ENCODE results near the gene TMTC2.

The TMTC2 gene

DNA sequence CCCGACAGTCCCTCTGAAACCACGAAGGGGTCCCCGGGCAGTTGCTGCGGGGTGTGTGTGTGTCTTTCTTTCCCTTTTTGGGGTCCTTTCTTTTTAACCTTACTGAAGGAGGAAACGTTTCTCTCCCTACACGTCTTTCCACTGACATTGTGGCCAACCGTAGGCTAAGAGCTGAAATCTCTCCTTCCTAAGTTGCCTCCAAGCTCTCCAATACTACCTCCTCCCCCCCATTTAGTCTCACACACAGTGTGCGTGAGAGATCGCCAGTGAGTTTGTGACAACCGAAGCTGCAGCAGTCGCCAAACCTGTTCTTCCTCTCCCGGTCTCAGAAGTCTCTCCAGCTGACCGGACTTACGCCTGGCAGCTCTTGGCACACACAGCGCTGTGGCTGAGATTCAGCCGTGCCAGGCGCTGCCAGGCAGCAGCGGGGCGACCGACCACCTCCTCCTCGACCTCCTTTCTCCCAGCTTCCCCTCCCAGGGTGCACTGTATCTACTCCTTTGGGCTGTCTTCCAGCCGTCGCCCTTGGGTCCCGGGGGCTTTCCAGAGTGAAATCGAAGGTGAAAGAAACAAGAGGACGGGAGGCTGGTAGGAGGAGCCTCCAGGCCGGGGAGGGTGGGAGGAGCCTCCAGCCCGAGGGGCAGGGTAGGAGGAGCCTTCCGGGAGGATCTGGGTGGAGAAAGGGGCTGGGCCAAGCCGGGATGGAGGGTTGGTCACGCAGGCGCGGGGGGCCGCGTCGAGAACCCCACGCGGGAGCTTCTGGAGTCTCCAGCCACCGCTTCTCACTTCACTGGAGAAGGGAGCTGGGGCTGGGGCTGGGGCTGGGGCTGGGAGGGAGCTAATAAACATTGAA lies at the start of gene TMTC2:
TSS of gene TMTC2 (plus strand) at position 739 of the 853 bp plus-strand sequence.
- peak; percentile 85 for DNase-seq (ENCODE audit: low spot score)

DNA sequence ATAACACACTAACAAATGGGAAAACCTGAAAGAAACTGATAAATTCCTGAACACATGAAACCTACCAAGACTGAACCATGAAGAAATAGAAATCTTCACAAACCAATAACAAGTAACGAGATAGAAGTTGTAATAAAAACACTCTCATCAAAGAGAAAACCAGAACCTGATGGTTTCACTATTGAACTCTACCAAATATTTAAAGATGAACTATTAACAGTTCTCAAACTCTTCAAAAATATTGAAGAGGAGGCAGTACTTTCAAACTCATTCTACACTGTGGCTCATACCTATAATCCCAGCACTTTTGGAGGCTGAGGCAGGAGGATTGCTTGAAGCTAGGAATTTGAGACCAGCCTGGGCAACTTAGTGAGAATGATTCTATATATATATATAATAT lies 48.4 kb upstream of the TMTC2 start:
- DNase-seq (ENCODE audit: low spot score), result no peak

DNA sequence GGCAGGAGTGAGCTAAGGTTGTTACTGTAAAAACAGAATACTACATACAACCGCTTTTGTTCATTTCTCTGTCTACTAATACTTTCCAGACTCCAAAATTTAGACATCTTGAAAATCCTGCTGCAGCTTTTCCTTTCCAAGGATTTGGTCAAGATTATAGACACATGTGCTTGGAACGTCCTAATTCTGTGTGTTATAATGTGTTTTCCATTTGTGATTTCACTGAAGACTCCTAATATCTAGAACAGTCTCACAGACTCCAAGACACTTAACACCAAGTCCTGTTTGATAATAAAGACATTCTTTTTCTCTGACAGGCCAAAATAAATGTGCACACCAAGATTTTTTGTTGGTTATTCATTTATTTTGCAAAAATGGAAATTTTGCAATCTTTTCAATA lies 41.8 kb upstream of the TMTC2 start:
- DNase-seq (ENCODE audit: low spot score), result no peak

DNA sequence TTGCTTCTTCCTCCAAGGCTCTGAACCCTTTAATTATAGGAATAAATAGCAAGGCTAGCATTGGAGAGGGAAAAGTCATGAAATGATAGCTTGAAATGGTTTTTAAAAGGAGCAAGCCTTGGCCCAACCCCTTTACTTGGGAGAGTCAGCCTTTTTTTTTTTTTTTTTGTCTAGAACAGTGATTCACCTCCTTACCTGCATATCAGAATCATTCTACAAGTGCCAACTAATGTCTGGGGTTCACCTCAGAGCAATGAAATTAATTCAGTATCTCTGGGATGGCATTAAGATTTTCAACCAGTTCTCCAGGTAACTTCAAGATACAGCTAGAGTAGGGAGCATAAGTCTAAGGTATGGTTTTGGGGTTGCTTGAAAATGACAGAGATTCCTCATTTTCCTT lies 41.3 kb upstream of the TMTC2 start:
- no peak for DNase-seq (ENCODE audit: low spot score)

DNA sequence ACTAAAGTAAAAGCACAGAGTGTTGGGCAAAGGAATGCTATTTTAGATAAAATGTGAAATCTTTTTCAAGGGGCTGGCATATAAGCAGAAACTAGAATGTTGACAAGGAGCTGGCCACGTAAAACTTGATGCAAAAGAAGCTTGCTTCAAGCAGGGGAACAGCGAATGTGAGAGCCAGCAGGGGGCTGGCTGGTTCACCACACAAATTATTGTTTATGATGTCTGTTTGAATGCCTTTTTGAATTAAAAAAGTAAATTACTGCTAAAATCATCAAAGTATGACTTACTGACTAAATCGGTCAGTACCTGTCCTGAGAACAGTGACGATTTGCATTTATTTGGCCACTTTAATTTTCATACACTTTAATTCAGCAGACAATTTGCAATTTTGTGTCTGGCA lies 38.9 kb upstream of the TMTC2 start:
- DNase-seq (ENCODE audit: low spot score), result no peak

DNA sequence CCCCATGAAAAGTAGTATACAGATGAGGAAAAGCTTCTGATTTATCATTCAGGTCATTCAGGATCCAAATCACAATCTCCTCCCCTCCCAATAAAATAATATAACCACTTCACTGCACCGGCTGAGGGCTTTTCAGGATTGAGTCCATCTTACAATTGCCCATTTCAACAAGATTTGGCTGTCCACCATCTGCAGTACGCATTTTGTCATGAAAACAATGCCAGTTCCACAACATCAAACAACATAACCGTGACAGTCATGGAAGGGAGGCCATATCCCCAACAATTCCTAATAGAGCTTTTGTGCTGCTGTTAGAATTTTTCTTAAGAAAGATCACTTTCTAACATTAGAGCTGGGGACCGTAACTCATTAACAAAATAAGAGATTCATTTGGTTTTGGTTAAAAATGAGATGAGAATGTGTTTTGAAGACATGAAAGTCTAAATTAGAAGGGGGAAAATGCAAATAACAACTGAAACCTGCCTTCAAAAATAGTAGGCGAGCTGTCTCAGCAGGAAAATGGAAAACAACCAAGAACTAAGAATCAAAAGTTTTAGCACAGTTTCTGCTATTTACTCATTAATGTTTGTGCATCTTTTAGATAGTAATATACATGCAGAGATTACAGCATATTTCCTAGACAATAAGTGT lies 38.3 kb upstream of the TMTC2 start:
- no peak for DNase-seq (ENCODE audit: low spot score)

DNA sequence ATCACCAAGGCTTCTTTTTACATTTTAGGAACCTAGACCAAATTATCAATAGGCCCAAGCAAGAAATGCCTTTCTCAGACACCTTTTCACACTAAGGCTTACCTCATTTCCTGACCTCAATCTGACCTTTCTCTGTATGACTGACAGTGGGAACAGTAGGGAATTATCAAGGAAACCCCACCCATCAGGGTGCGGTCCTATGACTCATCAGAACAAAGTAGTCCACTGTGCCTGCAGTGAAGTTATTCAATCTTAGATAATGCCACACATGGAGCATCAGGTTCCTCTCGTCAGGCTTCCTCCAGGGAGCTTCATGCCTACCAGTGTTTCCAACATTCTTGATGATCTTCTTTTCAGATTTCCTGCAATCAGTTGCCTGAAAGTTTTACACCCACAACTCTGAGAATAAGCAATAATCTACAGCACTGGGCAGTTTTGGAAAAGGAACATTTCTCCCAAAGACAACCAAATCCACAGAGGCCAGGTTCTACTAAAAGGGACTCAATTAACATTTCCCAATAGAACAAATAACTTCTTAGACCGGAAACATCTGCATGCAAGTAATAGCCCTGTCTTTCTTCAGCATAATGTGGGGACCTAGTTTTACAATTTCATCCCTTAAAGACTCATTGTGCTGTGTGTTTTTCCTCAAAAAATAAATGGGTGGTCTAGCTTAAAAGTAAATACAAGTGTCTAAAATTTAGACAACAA lies 35.9 kb upstream of the TMTC2 start:
- peak; percentile 14 for DNase-seq (ENCODE audit: low spot score)

DNA sequence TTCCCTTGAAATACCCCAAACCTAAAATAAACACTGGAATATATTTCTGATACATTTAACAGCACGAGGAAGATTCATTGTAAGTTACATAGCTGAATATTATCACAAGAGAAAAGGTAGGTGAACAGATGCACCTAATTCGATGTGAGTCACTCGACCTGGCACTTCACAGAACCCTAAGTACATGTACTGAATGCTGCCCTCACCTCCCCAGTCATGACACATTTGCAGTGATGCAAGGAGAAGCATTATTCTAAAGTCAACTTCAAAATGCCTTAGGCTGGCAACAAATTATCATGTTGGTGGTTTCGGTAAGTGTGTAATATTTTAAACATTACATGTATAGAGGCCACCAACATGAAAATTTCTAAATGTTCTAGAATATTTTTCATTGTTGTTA lies 35.2 kb upstream of the TMTC2 start:
- no peak for DNase-seq (ENCODE audit: low spot score)

DNA sequence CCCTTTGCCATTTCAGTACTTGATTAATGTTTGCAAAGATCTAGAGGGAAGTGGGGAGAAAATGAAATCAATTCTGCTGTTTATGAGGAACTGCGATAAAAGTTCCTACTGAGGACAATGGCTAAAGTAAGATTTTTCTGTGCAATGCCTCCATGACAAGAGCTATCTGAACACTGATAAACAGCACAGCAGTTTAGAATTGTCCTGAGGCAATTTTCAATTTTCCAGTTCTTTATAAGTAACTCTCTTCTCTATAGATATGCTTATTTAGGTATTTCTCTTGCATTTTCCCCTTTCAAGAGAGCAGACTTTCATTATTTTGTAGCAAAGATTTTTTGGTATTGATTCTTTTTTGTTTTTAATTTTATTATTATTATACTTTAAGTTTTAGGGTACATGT lies 34.6 kb upstream of the TMTC2 start:
- no peak for DNase-seq (ENCODE audit: low spot score)

DNA sequence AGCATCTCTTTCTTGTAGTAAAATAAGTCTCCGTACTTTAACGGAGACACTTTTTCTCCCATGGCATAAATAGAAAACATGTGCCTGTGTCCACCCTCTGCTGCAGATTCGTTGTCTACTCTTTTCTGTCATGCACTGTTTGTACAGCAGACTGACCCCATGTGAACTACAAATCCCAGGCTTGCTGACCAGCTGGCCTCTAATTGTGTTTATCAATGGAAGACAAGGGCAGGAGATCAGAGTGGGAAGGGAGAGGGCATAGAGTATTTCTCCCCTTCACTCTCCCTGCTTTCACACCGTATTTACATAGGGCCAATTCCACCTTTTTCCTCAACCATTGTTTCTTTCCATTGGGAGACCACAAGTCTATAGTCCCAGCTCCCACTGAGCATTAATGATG lies 31.0 kb upstream of the TMTC2 start:
- DNase-seq (ENCODE audit: low spot score), result peak; percentile 4

DNA sequence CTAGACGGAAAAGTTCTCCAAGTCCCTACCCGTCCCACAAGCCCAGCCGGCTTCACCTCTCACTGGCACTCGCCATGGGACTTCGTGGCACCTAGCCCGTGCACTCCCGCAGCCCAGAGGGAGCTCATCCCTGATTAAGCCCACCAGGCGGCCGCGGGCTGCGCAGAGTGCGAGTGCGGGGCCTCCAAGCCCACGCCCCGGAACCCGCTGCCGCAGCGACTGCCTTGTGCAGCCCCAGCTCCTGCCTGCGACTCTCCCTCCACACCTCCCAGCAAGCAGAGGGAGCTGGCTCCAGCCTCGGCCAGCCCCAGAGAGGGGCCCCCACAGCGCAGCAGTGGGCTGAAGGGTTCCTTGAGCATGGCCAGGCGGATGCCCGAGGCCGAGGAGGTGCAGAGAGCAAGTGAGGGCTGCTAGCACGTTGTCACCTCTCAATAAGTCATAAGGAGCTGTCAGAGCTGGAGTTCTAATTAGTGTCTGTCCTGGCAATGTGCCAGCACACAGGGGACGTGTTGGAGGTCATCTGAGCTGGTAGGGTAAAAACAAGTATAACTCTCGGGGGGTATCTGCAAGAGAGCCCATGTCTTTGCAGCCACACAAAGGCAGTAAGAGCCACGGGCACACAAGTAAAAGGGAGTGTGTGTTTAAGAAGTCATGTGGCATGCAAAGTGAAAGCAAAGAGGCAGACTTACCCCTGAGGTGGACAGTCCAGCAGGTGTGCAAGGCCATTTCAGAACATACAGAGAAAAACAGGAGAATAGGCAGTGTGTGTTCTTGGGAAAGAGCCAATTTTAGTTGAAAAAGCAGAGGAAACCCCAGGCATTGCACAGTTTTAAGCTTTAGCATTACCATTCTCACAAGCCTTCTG lies 27.1 kb upstream of the TMTC2 start:
- no peak for DNase-seq (ENCODE audit: low spot score)

DNA sequence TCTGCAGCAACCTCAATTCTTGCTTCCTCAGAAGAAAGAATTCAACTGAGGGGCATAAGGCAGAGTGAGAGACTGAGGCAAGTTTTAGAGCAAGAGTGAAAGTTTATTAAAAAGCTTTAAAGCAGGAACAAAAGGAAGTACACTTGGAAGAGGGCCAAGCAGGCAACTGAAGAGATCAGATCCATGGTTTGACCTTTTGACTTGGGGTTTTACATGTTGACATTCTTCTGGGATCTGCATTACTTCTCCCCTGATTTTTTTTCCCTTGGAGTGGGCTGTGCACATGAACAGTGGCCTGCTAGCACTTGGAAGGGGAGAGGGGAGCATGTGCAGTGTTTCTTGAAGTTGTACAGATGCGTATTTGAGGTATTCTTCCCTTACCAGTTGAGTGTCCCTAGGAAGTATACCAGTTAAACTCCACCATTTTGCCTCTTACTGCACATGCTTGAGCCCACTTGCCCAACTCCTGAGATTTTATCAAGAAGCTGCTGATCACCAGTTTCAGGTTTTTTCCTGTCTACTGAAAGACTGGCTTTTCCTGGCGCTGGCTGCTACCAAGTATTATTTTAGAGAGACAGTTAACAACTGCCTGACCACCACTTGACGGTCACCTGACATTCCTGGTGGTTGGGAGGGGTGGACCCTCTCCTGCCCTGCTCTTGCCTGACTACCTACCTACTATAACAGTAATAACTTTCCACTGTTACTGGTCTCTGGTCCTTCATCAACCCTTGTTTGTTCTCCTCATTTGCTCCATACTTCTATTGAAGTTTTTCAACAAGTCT lies 26.0 kb upstream of the TMTC2 start:
- no peak for DNase-seq (ENCODE audit: low spot score)

DNA sequence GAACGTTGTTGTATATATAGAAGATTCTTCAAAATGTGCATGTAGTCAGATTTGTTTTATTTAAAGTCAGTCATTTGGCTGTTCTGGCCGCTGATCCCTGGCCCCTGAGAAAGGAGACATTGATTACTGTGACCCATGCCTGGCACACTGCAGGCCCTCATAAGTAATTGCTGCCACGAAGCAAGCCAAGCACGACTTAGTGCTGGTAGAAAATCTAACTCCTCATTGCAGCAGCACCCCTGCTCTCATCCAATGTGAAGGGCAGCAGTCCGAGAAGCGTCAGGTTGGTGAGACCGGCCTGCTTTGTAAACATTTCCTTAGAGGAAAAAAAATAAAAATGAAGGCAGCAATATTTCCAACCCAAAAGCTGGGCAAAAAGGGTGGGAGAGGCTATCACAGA lies 22.8 kb upstream of the TMTC2 start:
- no peak for DNase-seq (ENCODE audit: low spot score)

DNA sequence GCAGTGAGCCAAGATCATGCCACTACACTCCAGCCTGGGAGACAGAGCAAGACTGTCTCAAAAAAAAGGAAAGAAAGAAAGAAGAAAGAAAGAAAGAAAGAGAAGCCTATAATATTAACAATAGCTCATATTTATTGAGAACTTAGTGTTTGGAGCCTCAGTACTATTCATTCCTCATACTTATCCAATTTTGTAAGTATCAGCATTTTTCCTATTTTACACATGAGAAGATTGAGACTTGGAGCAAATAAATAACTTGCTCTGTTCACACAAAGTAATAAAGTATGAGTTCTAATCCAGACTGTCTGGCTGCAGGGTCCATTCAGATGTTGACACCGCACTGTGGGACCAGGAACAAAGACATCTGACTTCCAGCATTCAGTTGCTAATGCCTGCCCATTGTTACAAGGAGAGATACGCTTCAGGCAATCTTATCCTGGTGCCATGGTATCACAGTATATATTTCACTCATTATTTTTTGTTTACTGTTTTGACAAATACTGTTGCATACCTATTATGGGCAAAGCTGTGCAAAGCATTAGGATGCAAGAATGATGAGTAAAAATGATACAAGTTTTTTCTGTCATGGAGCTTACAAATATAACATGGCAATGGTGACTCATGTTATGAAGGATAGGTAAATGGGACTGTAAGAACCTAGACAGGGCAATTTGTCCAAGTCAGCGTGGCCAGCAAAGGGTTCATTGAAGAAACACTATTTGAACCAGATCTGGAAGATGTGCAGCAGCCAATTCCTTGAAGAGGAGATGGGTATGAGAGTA lies 21.4 kb upstream of the TMTC2 start:
- no peak for DNase-seq (ENCODE audit: low spot score)

DNA sequence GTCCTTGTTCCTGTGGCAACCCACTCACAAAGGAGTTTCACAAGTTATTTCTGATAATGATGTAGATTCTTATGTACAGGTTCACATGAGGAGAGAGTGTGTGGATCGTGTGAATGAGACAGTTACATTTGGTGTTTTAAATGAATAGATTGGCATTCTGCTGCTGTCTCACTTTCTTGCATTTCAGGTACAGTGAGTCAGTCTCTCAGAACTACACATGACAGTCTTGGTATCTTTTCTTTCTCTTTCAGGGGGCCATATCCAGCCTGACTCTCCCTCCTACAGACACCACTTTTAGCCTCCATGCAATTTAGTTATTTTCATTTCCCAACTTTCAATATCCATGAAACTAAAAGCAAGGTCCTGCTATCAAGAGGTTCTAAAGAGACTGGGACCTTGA lies 19.9 kb upstream of the TMTC2 start:
- DNase-seq (ENCODE audit: low spot score), result no peak

DNA sequence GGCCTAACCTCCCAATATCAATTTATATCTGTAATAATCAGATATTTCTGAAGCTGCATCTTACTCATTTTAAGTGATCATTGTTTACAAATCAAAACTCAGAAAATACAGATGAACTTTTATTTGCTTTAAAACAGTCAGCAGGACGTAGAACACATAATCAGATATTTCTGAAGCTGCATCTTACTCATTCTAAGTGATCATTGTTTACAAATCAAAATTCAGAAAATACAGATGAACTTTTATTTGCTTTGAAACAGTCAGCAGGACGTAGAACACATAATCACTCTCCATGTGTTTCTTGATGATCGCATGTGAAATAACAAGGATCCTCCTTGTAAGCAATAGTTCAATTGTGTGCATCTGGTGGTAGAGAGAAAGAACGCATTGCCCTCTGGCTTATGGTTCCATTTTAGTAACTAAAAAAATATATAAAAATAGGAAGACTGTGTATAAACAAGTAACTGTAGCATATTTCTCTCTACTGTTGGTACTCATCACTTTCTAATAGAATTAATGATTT lies 15.0 kb upstream of the TMTC2 start:
- DNase-seq (ENCODE audit: low spot score), result no peak

DNA sequence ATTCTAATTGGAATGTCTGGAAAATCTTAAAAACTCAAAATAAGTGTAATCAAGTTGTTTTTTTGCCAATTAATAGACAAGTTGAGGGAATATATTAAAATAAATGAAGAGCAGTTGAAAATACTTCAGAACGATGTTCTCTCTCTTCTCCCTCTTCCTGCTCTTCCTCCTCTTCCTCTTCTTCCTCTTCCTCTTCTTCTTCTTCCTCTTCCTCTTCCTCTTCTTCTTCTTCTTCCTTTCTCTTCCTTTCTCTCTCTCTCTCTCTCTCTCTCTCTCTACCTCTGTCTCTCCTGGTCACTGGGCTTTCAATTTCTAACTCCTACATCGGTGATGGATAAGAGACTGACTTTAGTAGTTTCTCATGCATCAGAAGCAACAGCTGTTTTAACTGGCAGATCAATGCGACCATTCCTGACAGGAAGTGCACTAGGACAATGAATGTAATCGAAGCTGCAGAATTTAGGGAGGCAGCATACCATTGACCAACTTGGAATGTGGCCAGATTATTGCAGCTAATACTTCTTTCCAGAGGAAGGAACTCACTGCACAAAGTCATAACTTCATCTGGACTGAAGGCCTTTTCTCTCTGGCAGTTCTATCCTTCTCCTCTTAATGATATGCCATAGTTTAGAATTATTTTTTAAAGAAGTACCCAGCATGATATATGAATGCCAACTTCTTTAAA lies 13.8 kb upstream of the TMTC2 start:
- DNase-seq (ENCODE audit: low spot score), result no peak

DNA sequence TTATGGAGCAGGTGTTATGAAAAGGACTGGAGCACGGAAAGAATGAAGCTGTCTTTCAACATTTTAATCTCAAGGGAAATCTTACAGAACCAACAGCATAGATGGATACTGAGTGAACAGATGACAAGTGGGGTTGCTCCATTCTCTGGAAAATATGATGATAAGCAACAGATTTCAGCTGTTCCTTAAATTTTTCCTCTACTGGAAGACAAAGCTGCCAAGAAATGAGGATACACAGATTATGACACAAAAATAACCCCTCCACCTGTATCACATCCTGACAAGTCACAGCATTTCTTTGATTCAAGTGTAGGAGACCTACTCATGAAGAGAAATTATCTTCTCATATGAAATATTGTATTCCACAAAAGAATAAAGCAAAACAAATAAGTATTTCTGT lies 13.0 kb upstream of the TMTC2 start:
- no peak for DNase-seq (ENCODE audit: low spot score)

DNA sequence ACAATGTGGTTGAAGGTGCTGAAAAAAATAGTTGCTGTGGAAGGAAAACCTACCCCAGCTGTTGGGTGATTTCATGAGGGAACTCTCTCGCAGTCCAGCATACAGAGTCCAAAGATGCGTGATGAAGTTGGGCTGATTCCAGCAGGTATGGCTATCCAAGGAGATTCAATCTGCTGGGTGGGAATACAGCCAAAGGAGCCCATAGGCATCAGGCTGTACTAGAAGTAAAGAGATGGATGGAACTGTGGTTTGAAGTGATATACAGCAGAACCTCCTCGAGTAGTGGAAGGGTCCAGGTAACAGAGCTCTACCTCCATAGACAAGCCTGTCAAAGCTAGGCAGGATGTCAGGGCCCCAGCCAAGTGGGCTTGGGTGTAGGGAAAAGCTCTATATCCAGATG lies 11.5 kb upstream of the TMTC2 start:
- DNase-seq (ENCODE audit: low spot score), result no peak

DNA sequence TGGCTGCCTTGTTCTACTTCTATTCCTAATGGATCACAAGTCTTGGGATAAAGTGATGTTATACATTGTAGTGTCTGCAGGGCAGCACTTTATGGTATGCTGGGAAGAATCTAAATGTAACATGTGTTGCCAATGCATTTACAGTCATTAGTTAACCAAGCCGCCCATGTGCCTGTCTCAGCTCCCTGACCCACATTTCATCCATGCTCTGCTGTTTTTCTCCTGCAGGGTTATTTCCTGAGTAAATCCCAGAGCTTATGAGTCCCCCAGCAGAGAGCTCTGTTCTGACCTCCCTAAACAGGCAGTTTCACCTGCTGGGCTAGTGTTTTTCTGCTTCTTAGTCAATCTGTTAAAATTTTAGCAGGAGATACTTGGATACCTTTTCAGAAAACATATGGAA lies 4.4 kb upstream of the TMTC2 start:
- no peak for DNase-seq (ENCODE audit: low spot score)

All from HuH-7.5 (cell line).